BLaER1 (cell line): Measurements from ENCODE around the gene KCTD20.

Experiments used
- H3K27ac ChIP-seq: shearing (Covaris generic); formaldehyde crosslinking; 2 replicates; pipeline ENCODE4 v1.8.1; 2022
- H3K27me3 ChIP-seq: shearing (Covaris generic); formaldehyde crosslinking; 2 replicates; pipeline ENCODE4 v1.8.1; 2022
- H3K36me3 ChIP-seq: shearing (Covaris generic); formaldehyde crosslinking; 2 replicates; pipeline ENCODE4 v1.8.1; 2022
- H3K4me1 ChIP-seq: shearing (Covaris generic); formaldehyde crosslinking; 2 replicates; pipeline ENCODE4 v1.8.1; 2022
- H3K4me2 ChIP-seq: shearing (Covaris generic); formaldehyde crosslinking; 2 replicates; pipeline ENCODE4 v1.8.1; 2022
- H3K4me3 ChIP-seq: shearing (Covaris generic); formaldehyde crosslinking; 2 replicates; pipeline ENCODE4 v1.8.1; 2022
- H3K9ac ChIP-seq: shearing (Covaris generic); formaldehyde crosslinking; 2 replicates; pipeline ENCODE4 v1.8.1; 2022
- H3K9me3 ChIP-seq: shearing (Covaris generic); formaldehyde crosslinking; 2 replicates; pipeline ENCODE4 v1.8.1; 2022
- H4K20me1 ChIP-seq: shearing (Covaris generic); formaldehyde crosslinking; 2 replicates; pipeline ENCODE4 v1.8.1; 2022
- Cebpa-rat ChIP-seq: shearing (Covaris generic); IDR thresholded peaks from 2 replicates; pipeline ENCODE4 v1.8.1; 2022

The KCTD20 gene

GRCh38 chr6:36423101-36423824 is 19.5 kb upstream of the KCTD20 start:
- peaks cover 9% of the 10 kb centered on the region for H3K4me1 ChIP-seq
- peak overlapping the region; percentile 75 for H3K9ac ChIP-seq
- H3K4me2 ChIP-seq = peak overlapping the region; percentile 80
- H3K36me3 ChIP-seq = no peaks in the 10 kb centered on the region
- no peaks in the 10 kb centered on the region for H4K20me1 ChIP-seq
- H3K27ac ChIP-seq = peak overlapping the region; percentile 61
- H3K4me3 ChIP-seq = peak overlapping the region; percentile 66
- H3K27me3 ChIP-seq = no peaks in the 10 kb centered on the region
- no peak for TF ChIP-seq Cebpa-rat
- H3K9me3 ChIP-seq = no peaks in the 10 kb centered on the region

- TF ChIP-seq Cebpa-rat = no peak
- no peaks in the 10 kb centered on the region for H3K36me3 ChIP-seq
- H3K27ac ChIP-seq = no peak overlapping the region
- no peak overlapping the region for H3K9ac ChIP-seq
- H3K4me2 ChIP-seq = no peak overlapping the region
- H3K4me1 ChIP-seq = peaks cover 11% of the 10 kb centered on the region
- H4K20me1 ChIP-seq = no peaks in the 10 kb centered on the region
- no peaks in the 10 kb centered on the region for H3K27me3 ChIP-seq
- H3K4me3 ChIP-seq = no peak overlapping the region
- H3K9me3 ChIP-seq = no peaks in the 10 kb centered on the region
Observed at GRCh38 chr6:36426622-36427021, 16.2 kb upstream of the KCTD20 start.

GRCh38 chr6:36428911-36429310 is 13.9 kb upstream of the KCTD20 start:
- Histone ChIP-seq H3K36me3 (no peaks in the 10 kb centered on the region), H3K4me3 (no peak overlapping the region), H3K4me1 (peaks cover 15% of the 10 kb centered on the region; the same call in 1 of the 2 replicates), H3K27me3 (no peaks in the 10 kb centered on the region), H3K4me2 (no peak overlapping the region), H3K9me3 (no peaks in the 10 kb centered on the region), H3K9ac (no peak overlapping the region), H3K27ac (no peak overlapping the region), H4K20me1 (no peaks in the 10 kb centered on the region)
- no peak for TF ChIP-seq Cebpa-rat

- no peak for TF ChIP-seq Cebpa-rat
- Histone ChIP-seq H3K36me3 (no peaks in the 10 kb centered on the region), H3K4me2 (no peak overlapping the region), H3K9ac (no peak overlapping the region), H3K9me3 (no peaks in the 10 kb centered on the region), H3K4me3 (no peak overlapping the region), H3K27me3 (no peaks in the 10 kb centered on the region), H3K27ac (no peak overlapping the region), H4K20me1 (no peaks in the 10 kb centered on the region), H3K4me1 (peaks cover 15% of the 10 kb centered on the region; the same call in 1 of the 2 replicates)
Observed at GRCh38 chr6:36430351-36430750, 12.4 kb upstream of the KCTD20 start.

- Histone ChIP-seq H3K9ac (no peak overlapping the region), H3K36me3 (no peaks in the 10 kb centered on the region), H3K4me1 (peaks cover 15% of the 10 kb centered on the region; the same call in 1 of the 2 replicates), H4K20me1 (no peaks in the 10 kb centered on the region), H3K27ac (no peak overlapping the region), H3K4me3 (no peak overlapping the region), H3K9me3 (no peaks in the 10 kb centered on the region), H3K4me2 (no peak overlapping the region), H3K27me3 (no peaks in the 10 kb centered on the region)
- TF ChIP-seq Cebpa-rat = no peak
Observed at GRCh38 chr6:36431197-36431596, 11.6 kb upstream of the KCTD20 start.

GRCh38 chr6:36432151-36432671 is 10.6 kb upstream of the KCTD20 start:
- Histone ChIP-seq H3K9ac (no peak overlapping the region), H3K27me3 (no peaks in the 10 kb centered on the region), H3K4me2 (peak overlapping the region; percentile 33), H3K4me3 (no peak overlapping the region), H3K27ac (no peak overlapping the region), H3K36me3 (no peaks in the 10 kb centered on the region), H3K4me1 (peaks cover 15% of the 10 kb centered on the region; the same call in 1 of the 2 replicates), H4K20me1 (no peaks in the 10 kb centered on the region), H3K9me3 (no peaks in the 10 kb centered on the region)
- TF ChIP-seq Cebpa-rat = no peak

GRCh38 chr6:36436466-36436865 is 6.3 kb upstream of the KCTD20 start:
- Histone ChIP-seq H4K20me1 (no peaks in the 10 kb centered on the region), H3K9ac (no peak overlapping the region), H3K27me3 (no peaks in the 10 kb centered on the region), H3K4me2 (no peak overlapping the region), H3K27ac (no peak overlapping the region), H3K36me3 (no peaks in the 10 kb centered on the region), H3K9me3 (no peaks in the 10 kb centered on the region), H3K4me1 (peaks cover 23% of the 10 kb centered on the region), H3K4me3 (no peak overlapping the region)
- TF ChIP-seq Cebpa-rat = no peak

GRCh38 chr6:36441307-36441894 is 1.4 kb upstream of the KCTD20 start:
- Histone ChIP-seq H3K36me3 (peaks cover 5% of the 10 kb centered on the region; the same call in 1 of the 2 replicates), H3K9ac (0 out of 2 replicates have a peak overlapping the region, but pooled peaks have one; percentile 4), H3K27ac (peak overlapping the region; percentile 94; the same call in 1 of the 2 replicates), H3K4me3 (no peak overlapping the region), H3K9me3 (no peaks in the 10 kb centered on the region), H3K27me3 (no peaks in the 10 kb centered on the region), H3K4me1 (peaks cover 39% of the 10 kb centered on the region), H3K4me2 (peak overlapping the region; percentile 89), H4K20me1 (peaks cover 24% of the 10 kb centered on the region)
- no peak; the same call in 1 of the 2 replicates for TF ChIP-seq Cebpa-rat

- Histone ChIP-seq H3K4me2 (peak overlapping the region; percentile 89), H3K4me1 (peaks cover 39% of the 10 kb centered on the region), H3K36me3 (peaks cover 12% of the 10 kb centered on the region; the same call in 1 of the 2 replicates), H3K9ac (peak overlapping the region; percentile 88), H3K4me3 (peak overlapping the region; percentile 80), H3K27ac (peak overlapping the region; percentile 94), H4K20me1 (peaks cover 32% of the 10 kb centered on the region), H3K27me3 (no peaks in the 10 kb centered on the region), H3K9me3 (peaks cover 4% of the 10 kb centered on the region)
- no peak for TF ChIP-seq Cebpa-rat
Observed at GRCh38 chr6:36442103-36442670, 613 bp upstream of the KCTD20 start.
